Measurements from ENCODE around the gene FAM78A. TPM values are rescaled to one million over a fixed set of nuclear protein-coding genes. Genes with fewer than 3 reads are reported as not detected.

FAM78A gene
- polyA plus RNA-seq, 1 donor from 2014 or later = 0.47 TPM

DNA sequence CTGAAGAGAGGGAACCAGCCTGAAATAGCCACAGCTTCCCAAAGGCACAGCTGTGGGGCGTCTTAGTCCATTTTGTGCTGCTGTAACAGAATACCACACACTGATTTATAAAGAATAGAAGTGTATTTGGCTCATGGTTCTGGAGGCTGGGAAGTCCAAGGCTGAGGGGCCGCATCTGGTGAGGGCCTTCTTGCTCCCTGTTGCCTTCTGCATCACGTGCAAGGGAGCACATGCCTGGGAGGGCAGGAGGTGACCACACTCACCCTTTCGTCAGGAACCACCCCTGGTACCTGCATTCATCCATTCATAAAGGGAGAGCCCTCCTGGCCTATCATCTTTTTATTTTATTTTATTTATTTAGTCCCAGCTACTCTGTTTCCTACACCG lies 23.6 kb upstream of the FAM78A start:
- H4K20me1 ChIP-seq (ENCODE audit: insufficient read depth) = no peaks in the 10 kb centered on the region
- no peaks in the 10 kb centered on the region for H3K9me2 ChIP-seq (ENCODE audit: insufficient read depth, low read length)
- no peaks in the 10 kb centered on the region for H3K79me2 ChIP-seq (replicated peaks; ENCODE audit: insufficient read depth, low read length)
- TF ChIP-seq POLR2AphosphoS5 (IDR thresholded peaks at IDR 0.05) (no peak), EP300 (conservative IDR thresholded peaks at IDR 0.05; ENCODE audit: poor library complexity, severe bottlenecking) (no peak), RAD21 (conservative IDR thresholded peaks at IDR 0.05) (no peak), TAF1 (IDR thresholded peaks at IDR 0.05; ENCODE audit: low read depth) (no peak), SMC3 (conservative IDR thresholded peaks at IDR 0.05; ENCODE audit: poor library complexity) (no peak), EZH2 (IDR thresholded peaks at IDR 0.05; ENCODE audit: borderline replicate concordance, insufficient read depth, low read length, poor library complexity, severe bottlenecking) (no peak), MXI1 (conservative IDR thresholded peaks at IDR 0.05; ENCODE audit: poor library complexity, severe bottlenecking) (no peak)
- TF ChIP-seq, protein P1, sequence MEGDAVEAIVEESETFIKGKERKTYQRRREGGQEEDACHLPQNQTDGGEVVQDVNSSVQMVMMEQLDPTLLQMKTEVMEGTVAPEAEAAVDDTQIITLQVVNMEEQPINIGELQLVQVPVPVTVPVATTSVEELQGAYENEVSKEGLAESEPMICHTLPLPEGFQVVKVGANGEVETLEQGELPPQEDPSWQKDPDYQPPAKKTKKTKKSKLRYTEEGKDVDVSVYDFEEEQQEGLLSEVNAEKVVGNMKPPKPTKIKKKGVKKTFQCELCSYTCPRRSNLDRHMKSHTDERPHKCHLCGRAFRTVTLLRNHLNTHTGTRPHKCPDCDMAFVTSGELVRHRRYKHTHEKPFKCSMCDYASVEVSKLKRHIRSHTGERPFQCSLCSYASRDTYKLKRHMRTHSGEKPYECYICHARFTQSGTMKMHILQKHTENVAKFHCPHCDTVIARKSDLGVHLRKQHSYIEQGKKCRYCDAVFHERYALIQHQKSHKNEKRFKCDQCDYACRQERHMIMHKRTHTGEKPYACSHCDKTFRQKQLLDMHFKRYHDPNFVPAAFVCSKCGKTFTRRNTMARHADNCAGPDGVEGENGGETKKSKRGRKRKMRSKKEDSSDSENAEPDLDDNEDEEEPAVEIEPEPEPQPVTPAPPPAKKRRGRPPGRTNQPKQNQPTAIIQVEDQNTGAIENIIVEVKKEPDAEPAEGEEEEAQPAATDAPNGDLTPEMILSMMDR (IDR thresholded peaks at IDR 0.05; ENCODE audit: poor library complexity, severe bottlenecking) = no peak
- TF ChIP-seq, protein P2, sequence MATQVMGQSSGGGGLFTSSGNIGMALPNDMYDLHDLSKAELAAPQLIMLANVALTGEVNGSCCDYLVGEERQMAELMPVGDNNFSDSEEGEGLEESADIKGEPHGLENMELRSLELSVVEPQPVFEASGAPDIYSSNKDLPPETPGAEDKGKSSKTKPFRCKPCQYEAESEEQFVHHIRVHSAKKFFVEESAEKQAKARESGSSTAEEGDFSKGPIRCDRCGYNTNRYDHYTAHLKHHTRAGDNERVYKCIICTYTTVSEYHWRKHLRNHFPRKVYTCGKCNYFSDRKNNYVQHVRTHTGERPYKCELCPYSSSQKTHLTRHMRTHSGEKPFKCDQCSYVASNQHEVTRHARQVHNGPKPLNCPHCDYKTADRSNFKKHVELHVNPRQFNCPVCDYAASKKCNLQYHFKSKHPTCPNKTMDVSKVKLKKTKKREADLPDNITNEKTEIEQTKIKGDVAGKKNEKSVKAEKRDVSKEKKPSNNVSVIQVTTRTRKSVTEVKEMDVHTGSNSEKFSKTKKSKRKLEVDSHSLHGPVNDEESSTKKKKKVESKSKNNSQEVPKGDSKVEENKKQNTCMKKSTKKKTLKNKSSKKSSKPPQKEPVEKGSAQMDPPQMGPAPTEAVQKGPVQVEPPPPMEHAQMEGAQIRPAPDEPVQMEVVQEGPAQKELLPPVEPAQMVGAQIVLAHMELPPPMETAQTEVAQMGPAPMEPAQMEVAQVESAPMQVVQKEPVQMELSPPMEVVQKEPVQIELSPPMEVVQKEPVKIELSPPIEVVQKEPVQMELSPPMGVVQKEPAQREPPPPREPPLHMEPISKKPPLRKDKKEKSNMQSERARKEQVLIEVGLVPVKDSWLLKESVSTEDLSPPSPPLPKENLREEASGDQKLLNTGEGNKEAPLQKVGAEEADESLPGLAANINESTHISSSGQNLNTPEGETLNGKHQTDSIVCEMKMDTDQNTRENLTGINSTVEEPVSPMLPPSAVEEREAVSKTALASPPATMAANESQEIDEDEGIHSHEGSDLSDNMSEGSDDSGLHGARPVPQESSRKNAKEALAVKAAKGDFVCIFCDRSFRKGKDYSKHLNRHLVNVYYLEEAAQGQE (IDR thresholded peaks at IDR 0.05; ENCODE audit: borderline replicate concordance) = no peak
- H3K27me3 ChIP-seq (ENCODE audit: insufficient read depth, low read depth, low read length) = no peaks in the 10 kb centered on the region
- H3K36me3 ChIP-seq (ENCODE audit: insufficient read depth, low read length) = no peaks in the 10 kb centered on the region
- no peaks in the 10 kb centered on the region for H3F3A ChIP-seq (ENCODE audit: insufficient read depth, low read length, poor library complexity, severe bottlenecking)
- no peak overlapping the region for H2AFZ ChIP-seq (ENCODE audit: low read depth, low read length)
- no peak overlapping the region for H3K27ac ChIP-seq (ENCODE audit: low read length)
- no peaks in the 10 kb centered on the region for H3K9me3 ChIP-seq (ENCODE audit: low read length)
- H3K4me2 ChIP-seq (ENCODE audit: low read length) = no peak overlapping the region
- no peak overlapping the region for H3K4me3 ChIP-seq (ENCODE audit: low read length)
- H3K9ac ChIP-seq (ENCODE audit: low read length) = no peak overlapping the region

DNA sequence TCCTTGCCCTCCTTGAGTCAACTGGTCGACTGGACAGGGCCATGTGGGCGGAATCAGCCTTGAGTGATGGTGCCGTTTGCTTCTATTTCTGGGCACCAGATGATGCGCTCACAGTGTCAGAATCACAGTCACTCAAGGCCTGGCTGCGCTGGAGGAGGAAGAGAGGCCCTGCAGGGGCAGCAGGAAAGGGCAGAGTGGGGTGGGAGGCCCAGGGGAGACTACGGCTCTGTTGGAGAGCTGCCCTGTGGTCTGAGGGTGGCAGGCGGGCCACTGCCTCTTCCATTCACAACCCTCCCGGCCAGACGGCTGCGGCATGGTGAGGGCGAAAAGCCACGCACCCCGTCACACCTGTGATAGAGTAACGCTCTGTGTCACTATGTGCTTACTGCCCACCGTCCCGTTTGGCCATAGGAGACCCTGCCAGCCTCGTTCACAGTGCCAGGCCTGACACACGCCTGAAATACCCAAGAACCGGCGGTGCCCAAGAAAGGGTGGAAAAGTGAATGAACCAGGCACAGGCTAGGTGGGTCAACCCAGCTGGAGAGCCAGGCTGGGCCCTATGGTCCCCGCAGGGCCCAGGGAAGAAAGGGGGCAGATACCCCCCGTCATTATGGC lies 23.1 kb upstream of the FAM78A start:
- no peak overlapping the region for H3K4me3 ChIP-seq (ENCODE audit: low read length)
- H3K27me3 ChIP-seq (ENCODE audit: insufficient read depth, low read depth, low read length) = no peaks in the 10 kb centered on the region
- no peaks in the 10 kb centered on the region for H3F3A ChIP-seq (ENCODE audit: insufficient read depth, low read length, poor library complexity, severe bottlenecking)
- H3K27ac ChIP-seq (ENCODE audit: low read length) = no peak overlapping the region
- no peaks in the 10 kb centered on the region for H3K9me3 ChIP-seq (ENCODE audit: low read length)
- H4K20me1 ChIP-seq (ENCODE audit: insufficient read depth) = no peaks in the 10 kb centered on the region
- no peak for TF ChIP-seq RAD21 (conservative IDR thresholded peaks at IDR 0.05)
- TF ChIP-seq MXI1 (conservative IDR thresholded peaks at IDR 0.05; ENCODE audit: poor library complexity, severe bottlenecking) = no peak
- TF ChIP-seq, protein P2 (IDR thresholded peaks at IDR 0.05; ENCODE audit: borderline replicate concordance) = no peak
- no peak for TF ChIP-seq SMC3 (conservative IDR thresholded peaks at IDR 0.05; ENCODE audit: poor library complexity)
- no peak for TF ChIP-seq EZH2 (IDR thresholded peaks at IDR 0.05; ENCODE audit: borderline replicate concordance, insufficient read depth, low read length, poor library complexity, severe bottlenecking)
- no peak for TF ChIP-seq EP300 (conservative IDR thresholded peaks at IDR 0.05; ENCODE audit: poor library complexity, severe bottlenecking)
- no peak for TF ChIP-seq POLR2AphosphoS5 (IDR thresholded peaks at IDR 0.05)
- TF ChIP-seq, protein P1 (IDR thresholded peaks at IDR 0.05; ENCODE audit: poor library complexity, severe bottlenecking) = no peak
- no peak for TF ChIP-seq TAF1 (IDR thresholded peaks at IDR 0.05; ENCODE audit: low read depth)
- no peaks in the 10 kb centered on the region for H3K9me2 ChIP-seq (ENCODE audit: insufficient read depth, low read length)
- H3K36me3 ChIP-seq (ENCODE audit: insufficient read depth, low read length) = no peaks in the 10 kb centered on the region
- H3K9ac ChIP-seq (ENCODE audit: low read length) = no peak overlapping the region
- H3K4me2 ChIP-seq (ENCODE audit: low read length) = no peak overlapping the region
- H2AFZ ChIP-seq (ENCODE audit: low read depth, low read length) = no peak overlapping the region
- H3K79me2 ChIP-seq (replicated peaks; ENCODE audit: insufficient read depth, low read length) = no peaks in the 10 kb centered on the region
